HepG2 (cell line): ENCODE measurements around the gene HOXC10.

Experiments used
- ELF4 ChIP-seq: sonication (generic); formaldehyde crosslinking; IDR thresholded peaks from 2 replicates; pipeline ENCODE4 v1.5.0; 2020; ENCODE audit warnings: missing genetic modification reagents, mild to moderate bottlenecking, moderate library complexity, borderline replicate concordance
- HNF4A ChIP-seq: sonication (generic); formaldehyde crosslinking; IDR thresholded peaks from 2 replicates; pipeline ENCODE4 v1.4.0; 2020; ENCODE audit warnings: missing genetic modification reagents
- IKZF4 ChIP-seq: sonication (generic); formaldehyde crosslinking; IDR thresholded peaks from 2 replicates; pipeline ENCODE4 v1.5.1; 2020; ENCODE audit warnings: borderline replicate concordance, mild to moderate bottlenecking, low read depth, missing genetic modification reagents; ENCODE audit errors: not compliant biosample characterization
- MYC ChIP-seq: sonication (generic); formaldehyde crosslinking; IDR thresholded peaks from 2 replicates; pipeline ENCODE4 v1.9.0; 2021; ENCODE audit warnings: missing genetic modification reagents, borderline replicate concordance
- ZNF136 ChIP-seq: sonication (generic); formaldehyde crosslinking; IDR thresholded peaks from 2 replicates; pipeline ENCODE4 v1.8.1; 2022; ENCODE audit warnings: low read depth, mild to moderate bottlenecking, moderate library complexity, missing genetic modification reagents
- ZNF143 ChIP-seq: sonication (generic); formaldehyde crosslinking; IDR thresholded peaks from 2 replicates; pipeline ENCODE4 v1.4.0; 2020; ENCODE audit warnings: missing genetic modification reagents
- ZNF468 ChIP-seq: sonication (generic); formaldehyde crosslinking; IDR thresholded peaks from 2 replicates; pipeline ENCODE4 v1.8.0; 2022; ENCODE audit warnings: mild to moderate bottlenecking, moderate library complexity, missing genetic modification reagents
- ZNF589 ChIP-seq: sonication (generic); formaldehyde crosslinking; conservative IDR thresholded peaks from 2 replicates; pipeline ENCODE4 v1.8.0; 2022; ENCODE audit warnings: mild to moderate bottlenecking, moderate library complexity, missing genetic modification reagents
- ZNF782 ChIP-seq: sonication (generic); formaldehyde crosslinking; IDR thresholded peaks from 2 replicates; pipeline ENCODE4 v1.4.0; 2020; ENCODE audit warnings: missing genetic modification reagents, mild to moderate bottlenecking, borderline replicate concordance
- TF ChIP-seq, protein P1 (sequence below): sonication (generic); formaldehyde crosslinking; IDR thresholded peaks from 2 replicates; pipeline ENCODE4 v1.4.0; 2020; ENCODE audit warnings: mild to moderate bottlenecking, missing genetic modification reagents
- TF ChIP-seq, protein P2 (sequence below): IDR thresholded peaks from 2 replicates; pipeline ENCODE4 v1.6.1; 2016
- TF ChIP-seq, protein P3 (sequence below): sonication (generic); formaldehyde crosslinking; IDR thresholded peaks from 2 replicates; pipeline ENCODE4 v1.4.0; 2020; ENCODE audit warnings: mild to moderate bottlenecking, missing genetic modification reagents

DNA sequence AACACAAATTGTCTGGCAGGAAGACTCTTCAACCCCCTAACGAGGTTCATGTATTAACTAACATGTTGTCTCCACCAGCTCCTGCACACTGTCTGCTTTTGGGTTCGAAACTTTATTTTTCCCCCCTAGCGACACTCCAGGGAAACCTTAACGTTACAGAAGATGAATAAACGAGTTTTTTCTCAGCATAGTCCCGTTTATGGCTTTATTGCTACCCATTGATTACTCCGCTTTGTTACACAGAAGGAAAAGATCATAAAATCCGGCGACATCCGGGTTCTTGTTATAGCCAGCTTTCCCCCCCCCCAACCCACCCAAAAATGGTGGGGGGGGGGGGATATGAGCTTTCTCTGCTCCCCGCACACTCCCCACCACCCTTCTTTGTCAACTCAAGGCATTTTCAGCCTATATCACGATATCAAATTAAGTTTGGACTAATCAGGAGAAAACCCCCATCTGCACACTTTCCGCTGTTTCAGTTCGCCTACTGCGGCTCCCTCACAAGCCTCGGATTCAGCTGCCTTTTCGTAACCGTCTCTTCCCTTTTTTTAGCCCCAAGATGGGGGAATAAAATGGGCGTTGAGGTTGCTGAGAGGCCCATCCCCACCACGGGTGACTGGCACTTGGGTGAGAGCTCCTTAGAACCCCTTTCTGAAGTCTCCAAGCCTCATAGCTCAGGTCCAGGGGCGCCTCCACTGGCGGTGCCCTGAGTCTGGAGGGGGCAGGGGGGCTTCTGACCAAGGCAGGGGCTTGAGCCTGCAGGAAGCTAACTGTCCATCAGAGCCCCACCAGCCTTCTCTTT, 41.9 kb downstream of the HOXC10 start:
- no peak for TF ChIP-seq HNF4A
- no peak for TF ChIP-seq MYC
- no peak for TF ChIP-seq ZNF136
- no peak for TF ChIP-seq ZNF589 (CRISPR knock-in tag)
- TF ChIP-seq ZNF143, result no peak
- TF ChIP-seq ZNF468, result no peak
- no peak for TF ChIP-seq IKZF4
- no peak for TF ChIP-seq ZNF782
- TF ChIP-seq, protein P1, sequence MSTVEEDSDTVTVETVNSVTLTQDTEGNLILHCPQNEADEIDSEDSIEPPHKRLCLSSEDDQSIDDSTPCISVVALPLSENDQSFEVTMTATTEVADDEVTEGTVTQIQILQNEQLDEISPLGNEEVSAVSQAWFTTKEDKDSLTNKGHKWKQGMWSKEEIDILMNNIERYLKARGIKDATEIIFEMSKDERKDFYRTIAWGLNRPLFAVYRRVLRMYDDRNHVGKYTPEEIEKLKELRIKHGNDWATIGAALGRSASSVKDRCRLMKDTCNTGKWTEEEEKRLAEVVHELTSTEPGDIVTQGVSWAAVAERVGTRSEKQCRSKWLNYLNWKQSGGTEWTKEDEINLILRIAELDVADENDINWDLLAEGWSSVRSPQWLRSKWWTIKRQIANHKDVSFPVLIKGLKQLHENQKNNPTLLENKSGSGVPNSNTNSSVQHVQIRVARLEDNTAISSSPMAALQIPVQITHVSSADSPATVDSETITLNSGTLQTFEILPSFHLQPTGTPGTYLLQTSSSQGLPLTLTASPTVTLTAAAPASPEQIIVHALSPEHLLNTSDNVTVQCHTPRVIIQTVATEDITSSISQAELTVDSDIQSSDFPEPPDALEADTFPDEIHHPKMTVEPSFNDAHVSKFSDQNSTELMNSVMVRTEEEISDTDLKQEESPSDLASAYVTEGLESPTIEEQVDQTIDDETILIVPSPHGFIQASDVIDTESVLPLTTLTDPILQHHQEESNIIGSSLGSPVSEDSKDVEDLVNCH (CRISPR knock-in tag), result no peak
- TF ChIP-seq ELF4 (CRISPR knock-in tag), result no peak
- TF ChIP-seq, protein P2, sequence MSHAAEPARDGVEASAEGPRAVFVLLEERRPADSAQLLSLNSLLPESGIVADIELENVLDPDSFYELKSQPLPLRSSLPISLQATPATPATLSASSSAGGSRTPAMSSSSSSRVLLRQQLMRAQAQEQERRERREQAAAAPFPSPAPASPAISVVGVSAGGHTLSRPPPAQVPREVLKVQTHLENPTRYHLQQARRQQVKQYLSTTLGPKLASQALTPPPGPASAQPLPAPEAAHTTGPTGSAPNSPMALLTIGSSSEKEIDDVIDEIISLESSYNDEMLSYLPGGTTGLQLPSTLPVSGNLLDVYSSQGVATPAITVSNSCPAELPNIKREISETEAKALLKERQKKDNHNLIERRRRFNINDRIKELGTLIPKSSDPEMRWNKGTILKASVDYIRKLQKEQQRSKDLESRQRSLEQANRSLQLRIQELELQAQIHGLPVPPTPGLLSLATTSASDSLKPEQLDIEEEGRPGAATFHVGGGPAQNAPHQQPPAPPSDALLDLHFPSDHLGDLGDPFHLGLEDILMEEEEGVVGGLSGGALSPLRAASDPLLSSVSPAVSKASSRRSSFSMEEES, result no peak
- TF ChIP-seq, protein P3, sequence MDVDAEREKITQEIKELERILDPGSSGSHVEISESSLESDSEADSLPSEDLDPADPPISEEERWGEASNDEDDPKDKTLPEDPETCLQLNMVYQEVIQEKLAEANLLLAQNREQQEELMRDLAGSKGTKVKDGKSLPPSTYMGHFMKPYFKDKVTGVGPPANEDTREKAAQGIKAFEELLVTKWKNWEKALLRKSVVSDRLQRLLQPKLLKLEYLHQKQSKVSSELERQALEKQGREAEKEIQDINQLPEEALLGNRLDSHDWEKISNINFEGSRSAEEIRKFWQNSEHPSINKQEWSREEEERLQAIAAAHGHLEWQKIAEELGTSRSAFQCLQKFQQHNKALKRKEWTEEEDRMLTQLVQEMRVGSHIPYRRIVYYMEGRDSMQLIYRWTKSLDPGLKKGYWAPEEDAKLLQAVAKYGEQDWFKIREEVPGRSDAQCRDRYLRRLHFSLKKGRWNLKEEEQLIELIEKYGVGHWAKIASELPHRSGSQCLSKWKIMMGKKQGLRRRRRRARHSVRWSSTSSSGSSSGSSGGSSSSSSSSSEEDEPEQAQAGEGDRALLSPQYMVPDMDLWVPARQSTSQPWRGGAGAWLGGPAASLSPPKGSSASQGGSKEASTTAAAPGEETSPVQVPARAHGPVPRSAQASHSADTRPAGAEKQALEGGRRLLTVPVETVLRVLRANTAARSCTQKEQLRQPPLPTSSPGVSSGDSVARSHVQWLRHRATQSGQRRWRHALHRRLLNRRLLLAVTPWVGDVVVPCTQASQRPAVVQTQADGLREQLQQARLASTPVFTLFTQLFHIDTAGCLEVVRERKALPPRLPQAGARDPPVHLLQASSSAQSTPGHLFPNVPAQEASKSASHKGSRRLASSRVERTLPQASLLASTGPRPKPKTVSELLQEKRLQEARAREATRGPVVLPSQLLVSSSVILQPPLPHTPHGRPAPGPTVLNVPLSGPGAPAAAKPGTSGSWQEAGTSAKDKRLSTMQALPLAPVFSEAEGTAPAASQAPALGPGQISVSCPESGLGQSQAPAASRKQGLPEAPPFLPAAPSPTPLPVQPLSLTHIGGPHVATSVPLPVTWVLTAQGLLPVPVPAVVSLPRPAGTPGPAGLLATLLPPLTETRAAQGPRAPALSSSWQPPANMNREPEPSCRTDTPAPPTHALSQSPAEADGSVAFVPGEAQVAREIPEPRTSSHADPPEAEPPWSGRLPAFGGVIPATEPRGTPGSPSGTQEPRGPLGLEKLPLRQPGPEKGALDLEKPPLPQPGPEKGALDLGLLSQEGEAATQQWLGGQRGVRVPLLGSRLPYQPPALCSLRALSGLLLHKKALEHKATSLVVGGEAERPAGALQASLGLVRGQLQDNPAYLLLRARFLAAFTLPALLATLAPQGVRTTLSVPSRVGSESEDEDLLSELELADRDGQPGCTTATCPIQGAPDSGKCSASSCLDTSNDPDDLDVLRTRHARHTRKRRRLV (CRISPR knock-in tag), result no peak
